HG03469 (cell line): ENCODE data around the gene ST6GAL1.

ENCODE experiments used
- ATAC-seq: cut with Tn5 transposase; IDR thresholded peaks from one replicate; pipeline ENCODE4 v1.9.1; 2021; ENCODE audit warnings: mild to moderate bottlenecking, moderate library complexity, moderate number of reproducible peaks; ENCODE audit not compliant: unreplicated experiment

ST6GAL1 gene

DNA sequence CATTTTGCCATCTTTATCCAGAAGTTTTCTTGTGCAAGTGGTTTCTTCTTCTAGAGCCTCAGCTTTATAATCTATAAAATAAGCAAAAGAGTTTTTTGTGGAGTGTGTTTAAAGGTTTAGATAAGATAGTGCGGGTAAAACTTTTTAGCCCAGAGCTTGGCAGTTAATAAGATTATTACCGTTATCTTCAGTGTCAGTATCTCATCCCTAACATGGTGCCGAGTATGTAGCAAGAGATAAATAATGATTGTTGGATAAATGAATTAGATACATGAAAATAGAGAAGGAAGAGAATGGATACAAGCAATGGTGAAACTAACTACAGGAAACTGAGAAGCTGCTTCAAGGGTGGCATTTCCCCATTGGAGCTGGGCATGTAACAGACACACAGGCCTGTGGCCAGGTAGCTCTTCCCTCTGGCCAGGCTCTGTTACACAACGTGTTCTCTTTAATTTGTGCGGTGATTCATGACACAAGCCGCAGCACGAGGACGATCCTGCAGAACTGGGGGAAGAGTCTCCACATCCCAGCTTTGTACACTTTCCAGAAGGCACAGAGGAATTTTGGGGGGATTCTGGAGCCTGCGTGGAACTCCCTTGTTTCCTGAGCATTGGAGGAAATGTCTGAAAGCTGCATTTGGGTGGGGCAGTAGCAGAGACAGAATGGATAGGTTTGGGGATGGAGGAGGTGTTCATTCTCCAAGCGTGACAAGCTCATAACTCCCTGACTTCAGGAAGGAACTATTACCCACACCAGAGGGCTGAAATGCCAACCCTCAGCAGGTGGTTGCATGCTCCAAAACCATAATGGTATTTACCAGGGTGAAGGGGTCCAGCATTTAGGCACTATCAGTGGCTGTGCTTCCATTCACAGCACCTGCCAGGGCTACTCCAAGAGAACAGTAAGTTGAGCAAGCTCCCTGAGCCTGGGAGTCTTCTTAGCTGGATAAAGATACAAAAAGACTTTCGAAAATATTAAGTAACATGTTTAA is 14.2 kb upstream of the ST6GAL1 start:
- no peak for ATAC-seq

GRCh38 chr3:186917512-186918312 is 12.6 kb upstream of the ST6GAL1 start:
- ATAC-seq, result no peak

GRCh38 chr3:186920301-186920700 is 10.0 kb upstream of the ST6GAL1 start:
- ATAC-seq, result no peak

GRCh38 chr3:186920796-186921195 is 9.5 kb upstream of the ST6GAL1 start:
- no peak for ATAC-seq

GRCh38 chr3:186921578-186921977 is 8.7 kb upstream of the ST6GAL1 start:
- ATAC-seq, result no peak

GRCh38 chr3:186922224-186922623 is 8.1 kb upstream of the ST6GAL1 start:
- ATAC-seq, result no peak

GRCh38 chr3:186922790-186923189 is 7.5 kb upstream of the ST6GAL1 start:
- no peak for ATAC-seq

GRCh38 chr3:186923241-186923640 is 7.1 kb upstream of the ST6GAL1 start:
- ATAC-seq, result no peak

- no peak for ATAC-seq
Measured at GRCh38 chr3:186925826-186926225, 4.5 kb upstream of the ST6GAL1 start.

GRCh38 chr3:186929186-186929585 is 1.1 kb upstream of the ST6GAL1 start:
- no peak for ATAC-seq

GRCh38 chr3:186929685-186930084 is 641 bp upstream of the ST6GAL1 start:
- ATAC-seq, result no peak

DNA sequence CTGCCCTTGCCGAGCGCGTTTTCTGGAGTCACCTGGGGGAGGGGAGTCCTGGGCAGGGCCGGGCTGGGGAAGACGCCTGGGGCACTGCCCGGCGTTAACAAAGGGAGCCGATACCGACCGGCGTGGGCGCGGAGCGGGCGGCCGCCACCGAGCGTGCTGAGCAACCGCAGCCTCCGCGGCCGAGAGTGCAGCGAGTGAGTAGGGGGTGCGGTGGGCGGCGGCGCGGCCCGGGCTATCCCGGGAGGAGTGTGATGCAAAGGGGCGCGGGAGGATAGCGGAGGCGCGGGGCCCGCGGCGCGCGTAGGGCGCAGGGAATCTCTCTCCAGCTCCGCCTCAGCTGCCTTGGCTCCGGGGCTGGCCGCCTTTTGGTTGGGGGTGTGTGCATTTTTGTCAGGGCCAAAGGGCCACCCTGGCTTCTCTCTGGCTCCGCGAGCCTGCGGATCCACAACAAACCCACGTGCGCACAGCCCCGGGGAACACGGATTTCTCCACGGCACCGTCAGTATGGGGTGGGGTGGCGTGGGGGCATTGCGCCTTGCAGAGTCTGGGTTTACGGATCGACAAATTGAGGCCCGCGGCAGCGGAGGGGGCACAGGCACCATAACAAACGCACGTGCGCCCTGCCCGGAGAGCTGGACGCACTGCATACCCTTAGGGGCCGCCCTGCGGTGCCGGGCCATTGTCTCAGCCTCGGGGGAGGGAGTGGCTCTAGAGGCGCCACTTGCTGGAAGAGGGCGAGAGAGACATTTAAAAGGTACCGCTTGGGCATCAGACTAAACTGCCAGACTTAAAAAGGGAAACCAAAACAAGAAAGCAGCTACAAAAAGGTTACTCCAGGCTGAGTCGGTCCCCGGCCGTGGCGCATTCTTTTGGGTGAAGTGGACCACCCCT is 560 bp downstream of the ST6GAL1 start:
- peak; percentile 53 for ATAC-seq

GRCh38 chr3:186931532-186932280 is 1.4 kb downstream of the ST6GAL1 start:
- ATAC-seq, result peak; percentile 26

DNA sequence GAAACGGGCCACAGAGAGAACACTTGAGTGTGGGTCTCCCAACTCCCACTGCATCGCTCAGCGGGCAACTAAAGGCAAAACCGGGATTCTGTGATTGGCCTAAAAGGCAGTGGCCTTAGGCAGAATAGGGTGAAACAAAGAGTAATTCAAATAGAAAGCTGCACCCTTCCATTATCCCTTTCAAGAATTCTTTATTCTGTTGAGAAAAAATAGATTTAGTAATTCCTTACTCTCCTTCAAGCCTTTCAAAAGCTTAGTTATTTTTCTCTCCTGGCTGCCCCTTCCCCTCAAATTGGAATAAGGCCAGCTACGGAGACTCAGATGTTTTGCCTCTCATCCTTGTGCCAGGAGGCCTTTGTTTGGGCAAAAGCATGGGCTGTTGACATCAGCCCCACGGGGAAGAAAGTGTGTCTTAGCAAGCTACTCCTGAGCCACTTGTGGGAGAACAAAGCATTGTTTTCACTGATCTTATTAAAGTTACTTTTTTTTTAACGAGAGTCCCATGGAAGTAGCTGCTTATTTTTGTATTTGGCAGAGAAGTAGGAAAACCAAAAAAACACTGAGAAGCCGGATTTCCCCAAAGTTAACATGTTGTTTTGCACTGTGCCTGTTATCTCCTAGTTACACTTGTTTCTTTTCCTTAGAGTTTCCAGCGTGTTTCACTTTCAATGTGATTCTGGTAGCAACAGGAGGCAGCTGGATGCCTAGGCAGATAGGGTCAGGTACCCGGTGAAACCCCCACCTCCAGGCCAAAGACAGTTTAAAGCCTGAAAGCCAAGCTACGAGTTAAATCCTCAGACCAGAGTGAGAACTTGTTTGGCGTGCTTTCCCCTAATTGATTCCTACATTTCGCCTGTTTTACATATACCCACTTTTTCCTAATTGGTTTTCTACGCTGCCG is 2.2 kb downstream of the ST6GAL1 start:
- no peak for ATAC-seq

DNA sequence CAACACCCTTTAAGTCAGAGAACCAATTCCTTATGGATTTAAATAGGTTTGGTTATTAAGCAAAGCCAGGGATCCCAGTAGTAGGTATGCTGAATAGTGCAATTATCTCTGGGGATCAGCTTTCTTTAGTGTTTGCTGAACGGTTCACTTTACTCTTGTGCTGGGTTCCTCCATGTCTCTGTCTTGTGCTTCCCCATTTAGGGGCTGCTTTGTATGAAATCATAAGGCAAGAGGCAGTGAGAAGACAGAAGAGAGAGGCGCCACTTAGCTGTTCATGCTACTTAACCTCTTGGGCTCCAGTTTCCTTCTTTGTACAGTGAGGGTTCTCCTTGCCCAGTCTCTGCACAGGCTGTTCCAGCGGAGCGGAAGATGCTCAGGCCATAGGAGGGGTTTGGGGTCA is 3.5 kb downstream of the ST6GAL1 start:
- no peak for ATAC-seq

DNA sequence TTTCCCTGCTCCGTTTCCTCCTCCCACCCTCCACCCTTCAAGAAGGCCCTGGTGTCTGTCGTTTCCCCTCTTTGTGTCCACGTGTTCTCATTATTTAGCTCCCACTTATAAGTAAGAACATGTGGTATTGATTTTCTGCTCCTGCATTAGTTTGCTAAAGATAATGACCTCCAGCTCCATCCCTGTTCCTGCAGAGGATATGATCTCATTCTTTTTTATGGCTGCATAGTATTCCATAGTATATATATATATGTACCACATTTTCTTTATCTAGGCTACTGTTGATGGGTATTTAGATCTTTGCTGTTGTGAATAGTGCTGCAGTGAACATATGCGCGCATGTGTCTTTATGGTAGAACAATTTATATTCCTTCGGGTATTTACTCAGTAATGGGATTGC is 4.8 kb downstream of the ST6GAL1 start:
- ATAC-seq, result no peak

DNA sequence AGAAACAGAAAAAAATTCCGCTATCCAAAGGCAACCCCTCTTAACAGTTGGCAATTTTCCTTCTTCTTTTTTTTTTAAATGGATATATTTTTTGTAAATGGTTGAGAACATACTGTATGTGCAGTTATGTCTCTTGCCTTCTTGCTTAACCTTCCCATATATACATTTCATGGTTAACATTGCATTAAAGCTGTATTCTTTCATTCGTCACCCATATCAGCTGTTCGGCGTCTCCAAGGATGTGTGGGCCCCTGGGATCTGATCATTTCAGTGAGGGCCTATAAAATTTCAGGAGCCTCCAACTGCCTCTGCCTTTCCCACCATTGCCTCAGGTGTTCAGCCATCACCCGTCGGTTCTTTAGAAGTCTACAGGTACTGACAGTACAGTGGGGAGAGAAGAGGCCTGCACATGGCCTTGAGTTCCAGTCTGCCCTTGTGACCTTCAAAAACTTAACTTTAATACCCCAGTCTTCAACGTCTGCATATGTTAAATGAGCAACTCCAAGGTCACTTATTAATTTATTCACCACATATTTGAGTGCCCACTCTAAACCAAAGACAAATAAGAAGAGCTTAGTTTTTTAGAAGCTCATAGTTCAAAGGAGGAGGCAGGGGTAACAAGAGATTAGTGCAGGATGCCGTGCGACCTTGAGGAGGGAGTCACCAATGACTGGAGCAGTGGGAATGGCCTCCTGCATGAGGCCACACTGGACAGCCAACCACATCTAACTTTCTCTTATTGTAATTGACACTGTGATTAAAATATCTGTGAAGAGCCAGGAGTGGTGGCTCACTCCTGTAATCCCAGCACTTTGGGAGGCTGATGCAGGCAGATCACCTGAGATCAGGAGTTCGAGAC is 6.9 kb downstream of the ST6GAL1 start:
- no peak for ATAC-seq

GRCh38 chr3:186938716-186939115 is 8.4 kb downstream of the ST6GAL1 start:
- no peak for ATAC-seq
